ENCODE data around the gene LRRC32. TPM values are rescaled to one million over a fixed set of nuclear protein-coding genes. Genes with fewer than 3 reads are reported as not detected.

Gene LRRC32
- total RNA-seq, 1 experiment from 2014 or later, result not detected

- DNase-seq (no peak), ATAC-seq (no peak)
- Histone ChIP-seq H3K27ac (ENCODE audit: low read length) (no peak overlapping the region), H3K36me3 (ENCODE audit: low read depth, low read length) (no peaks in the 10 kb centered on the region), H3F3A (ENCODE audit: low read length, unreplicated experiment) (no peaks in the 10 kb centered on the region), H3K4me2 (ENCODE audit: low read length) (no peak overlapping the region), H3K79me2 (ENCODE audit: low read length) (no peaks in the 10 kb centered on the region), H4K20me1 (ENCODE audit: low read length) (no peaks in the 10 kb centered on the region), H2AFZ (ENCODE audit: low read length) (no peak overlapping the region), H3K9ac (ENCODE audit: low read length) (no peak overlapping the region), H3K4me3 (ENCODE audit: low read length) (no peak overlapping the region), H3K9me2 (replicated peaks; ENCODE audit: low read length) (no peaks in the 10 kb centered on the region), H3K9me3 (ENCODE audit: low read length) (no peaks in the 10 kb centered on the region), H3K27me3 (ENCODE audit: low read length) (no peaks in the 10 kb centered on the region), H3K4me1 (ENCODE audit: insufficient read depth, low read length) (no peaks in the 10 kb centered on the region)
- ChIA-PET CTCF (no interaction called here), POLR2A (ENCODE audit: unreplicated experiment) (no interaction called here)
- intact Hi-C loops (cut with micrococcal nuclease), result no loop called here
- BruUV-seq (replicated peaks), result no TSS peak
- TF ChIP-seq EZH2phosphoT487 (IDR thresholded peaks at IDR 0.05; ENCODE audit: borderline replicate concordance, low read length) (no peak), EZH2 (IDR thresholded peaks at IDR 0.05; ENCODE audit: low read length, unreplicated experiment) (no peak), CTCF (conservative IDR thresholded peaks at IDR 0.05; ENCODE audit: low read depth, low read length) (no peak)
Measured at GRCh38 chr11:76612226-76612625, 58.3 kb downstream of the LRRC32 start.

DNA sequence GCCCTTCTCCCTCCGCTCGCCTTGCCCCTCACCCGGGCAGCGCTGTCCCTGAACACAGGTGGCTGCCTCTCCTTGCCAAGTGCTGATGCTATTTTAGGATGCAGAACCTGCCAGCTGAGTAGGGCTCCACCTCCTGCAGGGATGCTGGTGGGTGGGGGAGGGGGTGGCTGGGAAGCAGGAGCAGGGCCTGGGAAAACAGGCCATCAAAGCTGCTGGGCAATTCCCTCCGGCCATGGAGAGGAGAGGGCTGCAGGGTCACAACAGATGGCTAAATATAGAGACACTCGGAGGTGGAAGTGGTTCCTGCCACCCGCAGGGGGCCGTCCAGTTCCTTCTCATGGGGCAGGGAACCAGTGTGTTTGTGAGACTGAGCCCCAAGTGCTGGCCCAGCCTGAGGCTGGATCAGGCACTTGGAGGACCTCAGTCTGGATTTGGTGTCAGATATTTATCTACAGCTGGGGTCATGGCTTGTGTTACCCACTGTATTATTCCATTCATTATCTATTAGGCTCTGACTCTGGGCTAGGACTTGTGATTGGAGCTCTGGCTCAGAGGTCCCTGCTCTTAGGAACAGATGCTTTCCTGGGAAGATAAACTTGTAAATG is 59.6 kb downstream of the LRRC32 start:
- intact Hi-C loops (cut with micrococcal nuclease), result no loop called here
- H3K27me3 ChIP-seq (ENCODE audit: low read length), result no peaks in the 10 kb centered on the region
- CTCF ChIA-PET, result no interaction called here
- H3K36me3 ChIP-seq (ENCODE audit: low read depth, low read length), result no peaks in the 10 kb centered on the region
- no peak overlapping the region for H3K27ac ChIP-seq (ENCODE audit: low read length)
- no peak overlapping the region for H2AFZ ChIP-seq (ENCODE audit: low read length)
- POLR2A ChIA-PET (ENCODE audit: unreplicated experiment), result interaction anchor here (0.6 kb wide), 1 partner anchor 75 kb away, joined by 9 read pairs; no protein-coding TSS in a partner anchor
- no peak overlapping the region for H3K9ac ChIP-seq (ENCODE audit: low read length)
- H4K20me1 ChIP-seq (ENCODE audit: low read length), result no peaks in the 10 kb centered on the region
- H3K9me2 ChIP-seq (replicated peaks; ENCODE audit: low read length), result no peaks in the 10 kb centered on the region
- ATAC-seq (no peak; the same call in 1 of the 2 replicates), DNase-seq (no peak)
- no peak for TF ChIP-seq CTCF (conservative IDR thresholded peaks at IDR 0.05; ENCODE audit: low read depth, low read length)
- no peak overlapping the region for H3K4me3 ChIP-seq (ENCODE audit: low read length)
- no peaks in the 10 kb centered on the region for H3F3A ChIP-seq (ENCODE audit: low read length, unreplicated experiment)
- H3K4me1 ChIP-seq (ENCODE audit: insufficient read depth, low read length), result no peaks in the 10 kb centered on the region
- no peaks in the 10 kb centered on the region for H3K79me2 ChIP-seq (ENCODE audit: low read length)
- no TSS peak for BruUV-seq (replicated peaks)
- no peak overlapping the region for H3K4me2 ChIP-seq (ENCODE audit: low read length)
- no peaks in the 10 kb centered on the region for H3K9me3 ChIP-seq (ENCODE audit: low read length)

- no peak overlapping the region for H3K27ac ChIP-seq (ENCODE audit: low read length)
- no peak for ATAC-seq
- no peak overlapping the region for H2AFZ ChIP-seq (ENCODE audit: low read length)
- intact Hi-C loops (cut with micrococcal nuclease), result no loop called here
- CTCF ChIA-PET, result no interaction called here
- H3K36me3 ChIP-seq (ENCODE audit: low read depth, low read length), result no peaks in the 10 kb centered on the region
- H3K9me2 ChIP-seq (replicated peaks; ENCODE audit: low read length), result no peaks in the 10 kb centered on the region
- H3K27me3 ChIP-seq (ENCODE audit: low read length), result no peaks in the 10 kb centered on the region
- H3K9ac ChIP-seq (ENCODE audit: low read length), result no peak overlapping the region
- H3K4me2 ChIP-seq (ENCODE audit: low read length), result no peak overlapping the region
- no peak overlapping the region for H3K4me3 ChIP-seq (ENCODE audit: low read length)
- no peaks in the 10 kb centered on the region for H3K9me3 ChIP-seq (ENCODE audit: low read length)
- TF ChIP-seq EZH2phosphoT487 (IDR thresholded peaks at IDR 0.05; ENCODE audit: borderline replicate concordance, low read length) (no peak), CTCF (conservative IDR thresholded peaks at IDR 0.05; ENCODE audit: low read depth, low read length) (no peak), EZH2 (IDR thresholded peaks at IDR 0.05; ENCODE audit: low read length, unreplicated experiment) (no peak)
- DNase-seq, result no peak
- no peaks in the 10 kb centered on the region for H3K4me1 ChIP-seq (ENCODE audit: insufficient read depth, low read length)
- POLR2A ChIA-PET (ENCODE audit: unreplicated experiment), result no interaction called here
- BruUV-seq (replicated peaks), result no TSS peak
- no peaks in the 10 kb centered on the region for H4K20me1 ChIP-seq (ENCODE audit: low read length)
- no peaks in the 10 kb centered on the region for H3F3A ChIP-seq (ENCODE audit: low read length, unreplicated experiment)
- H3K79me2 ChIP-seq (ENCODE audit: low read length), result no peaks in the 10 kb centered on the region
Measured at GRCh38 chr11:76610371-76610770, 60.2 kb downstream of the LRRC32 start.

Measured in PC-3 (cell line).